HepG2 (cell line): ENCODE data around the gene SERTAD2. TPM values are rescaled to one million over a fixed set of nuclear protein-coding genes. Genes with fewer than 3 reads are reported as not detected.

Experiments used
- CREB1 ChIP-seq, 2 experiments: fragments of 450-650 bp in 1 of 2; IDR thresholded peaks; 2 replicates each; pipeline ENCODE4 v1.6.1; 2016 to 2017; ENCODE audit warnings: control low read depth in 1 of 2, mild to moderate bottlenecking in 1 of 2, missing compliant biosample characterization in 1 of 2, missing genetic modification characterization in 1 of 2
- ERF ChIP-seq: IDR thresholded peaks from 2 replicates; pipeline ENCODE4 v1.6.1; 2018; ENCODE audit warnings: missing biosample characterization, missing genetic modification reagents
- FOXM1 ChIP-seq: sonication (generic); formaldehyde crosslinking; IDR thresholded peaks from 2 replicates; pipeline ENCODE4 v1.5.0; 2020; ENCODE audit warnings: missing genetic modification reagents
- GTF3A ChIP-seq: sonication (generic); formaldehyde crosslinking; conservative IDR thresholded peaks from 2 replicates; pipeline ENCODE4 v1.4.0; 2020; ENCODE audit warnings: mild to moderate bottlenecking, missing genetic modification reagents
- HDAC6 ChIP-seq: fragments of 200-600 bp; sonication (generic); IDR thresholded peaks from 2 replicates; pipeline ENCODE4 v1.7.0; 2017; ENCODE audit warnings: mild to moderate bottlenecking, antibody characterized with exemption, low read length, low read depth
- IKZF1 ChIP-seq: fragments of 450-650 bp; IDR thresholded peaks from 2 replicates; pipeline ENCODE4 v1.7.1; 2016
- ISL2 ChIP-seq: sonication (generic); formaldehyde crosslinking; IDR thresholded peaks from 2 replicates; pipeline ENCODE4 v1.5.0; 2020; ENCODE audit warnings: missing genetic modification reagents
- KAT8 ChIP-seq: IDR thresholded peaks from 2 replicates; pipeline ENCODE4 v1.6.1; 2016; ENCODE audit warnings: missing genetic modification reagents, missing compliant biosample characterization
- MAFF ChIP-seq: IDR thresholded peaks from 2 replicates; pipeline ENCODE4 v1.6.1; 2011; ENCODE audit warnings: low read depth, low read length, improper control_type of control experiment
- MXI1 ChIP-seq: IDR thresholded peaks from 3 replicates; pipeline ENCODE4 v1.6.1; 2012; ENCODE audit warnings: low read depth, low read length, inconsistent platforms, borderline replicate concordance
- NBN ChIP-seq: fragments of 450-650 bp; conservative IDR thresholded peaks from 2 replicates; pipeline ENCODE4 v1.6.1; 2017
- NONO ChIP-seq, 2 experiments: fragments of 450-650 bp in 1 of 2; sonication (generic) in 1 of 2; formaldehyde crosslinking in 1 of 2; IDR thresholded peaks in 1 of 2; conservative IDR thresholded peaks in 1 of 2; 2 replicates each; pipeline versions ENCODE4 v1.6.1 to v1.8.0; 2017 to 2022; ENCODE audit warnings: mild to moderate bottlenecking in 1 of 2, missing genetic modification reagents in 1 of 2, moderate library complexity in 1 of 2
- PHF5A ChIP-seq: IDR thresholded peaks from one replicate; pipeline ENCODE4 v1.6.1; 2018; ENCODE audit warnings: low read depth, missing genetic modification reagents; ENCODE audit not compliant: unreplicated experiment
- PHF8 ChIP-seq: sonication (generic); formaldehyde crosslinking; IDR thresholded peaks from 2 replicates; pipeline ENCODE4 v1.5.0; 2020; ENCODE audit warnings: missing genetic modification reagents
- PRMT3 ChIP-seq: sonication (generic); formaldehyde crosslinking; IDR thresholded peaks from 2 replicates; pipeline ENCODE4 v1.8.1; 2022; ENCODE audit warnings: low read depth, mild to moderate bottlenecking, moderate library complexity, missing genetic modification reagents, borderline replicate concordance
- RFXANK ChIP-seq: IDR thresholded peaks from 2 replicates; pipeline ENCODE4 v1.6.1; 2016
- SCMH1 ChIP-seq: sonication (generic); formaldehyde crosslinking; IDR thresholded peaks from 2 replicates; pipeline ENCODE4 v1.9.0; 2021; ENCODE audit warnings: missing genetic modification reagents, mild to moderate bottlenecking, borderline replicate concordance
- SETDB1 ChIP-seq: sonication (generic); formaldehyde crosslinking; IDR thresholded peaks from 2 replicates; pipeline ENCODE4 v1.5.1; 2020; ENCODE audit warnings: missing genetic modification reagents, mild to moderate bottlenecking, borderline replicate concordance
- TEAD3 ChIP-seq: optimal IDR thresholded peaks from 2 replicates; pipeline ENCODE3; 2016; ENCODE audit warnings: borderline replicate concordance
- ZC3H13 ChIP-seq: sonication (generic); formaldehyde crosslinking; IDR thresholded peaks from 2 replicates; pipeline ENCODE4 v1.8.1; 2023; ENCODE audit warnings: mild to moderate bottlenecking, missing genetic modification reagents, moderate library complexity
- ZMYM4 ChIP-seq: sonication (generic); formaldehyde crosslinking; IDR thresholded peaks from 2 replicates; pipeline ENCODE4 v1.8.1; 2023; ENCODE audit warnings: mild to moderate bottlenecking, missing genetic modification reagents
- ZNF138 ChIP-seq: sonication (generic); formaldehyde crosslinking; IDR thresholded peaks from 2 replicates; pipeline ENCODE4 v1.5.0; 2020; ENCODE audit warnings: mild to moderate bottlenecking, low read depth, missing genetic modification reagents
- ZNF496 ChIP-seq: sonication (generic); formaldehyde crosslinking; IDR thresholded peaks from 2 replicates; pipeline ENCODE4 v1.8.1; 2023; ENCODE audit warnings: mild to moderate bottlenecking, moderate library complexity, missing genetic modification reagents; ENCODE audit not compliant: insufficient replicate concordance
- ZNF605 ChIP-seq: sonication (generic); formaldehyde crosslinking; IDR thresholded peaks from 2 replicates; pipeline ENCODE4 v1.8.0; 2022; ENCODE audit warnings: mild to moderate bottlenecking, missing genetic modification reagents
- ZNF7 ChIP-seq: IDR thresholded peaks from 2 replicates; pipeline ENCODE4 v1.6.1; 2016; ENCODE audit warnings: missing biosample characterization, missing genetic modification reagents
- ZNF703 ChIP-seq: sonication (generic); formaldehyde crosslinking; IDR thresholded peaks from 2 replicates; pipeline ENCODE4 v1.5.1; 2020; ENCODE audit warnings: missing genetic modification reagents, mild to moderate bottlenecking, moderate library complexity, borderline replicate concordance
- ZNF713 ChIP-seq: sonication (generic); formaldehyde crosslinking; IDR thresholded peaks from 2 replicates; pipeline ENCODE4 v1.4.0; 2020; ENCODE audit warnings: mild to moderate bottlenecking, missing genetic modification reagents
- ZNF782 ChIP-seq: sonication (generic); formaldehyde crosslinking; IDR thresholded peaks from 2 replicates; pipeline ENCODE4 v1.4.0; 2020; ENCODE audit warnings: missing genetic modification reagents, mild to moderate bottlenecking, borderline replicate concordance
- ZNF790 ChIP-seq: sonication (generic); formaldehyde crosslinking; IDR thresholded peaks from 2 replicates; pipeline ENCODE4 v1.8.0; 2022; ENCODE audit warnings: missing genetic modification reagents, mild to moderate bottlenecking, borderline replicate concordance
- polyA plus RNA-seq, 8 experiments: library from polyadenylated mRNA; depleted of rRNA in 3 of 8; stranded (reverse) in 7 of 8; unstranded in 1 of 8; fragments of >200 nt; fragmentation: Illumina TruSeq in 4 of 8; extraction: Trizol in 4 of 8; gene quantifications; 2 replicates each; pipeline versions ENCODE4 v1.2.1 to v1.2.3, GENCODE V29; 2011 to 2016; ENCODE audit warnings: low read depth in 4 of 8, missing spikeins in 1 of 8, mixed read lengths in 1 of 8; ENCODE audit not compliant: insufficient read depth in 1 of 8
- total RNA-seq, 5 experiments: library from RNA; depleted of rRNA; stranded (reverse); fragments of >200 nt; fragmentation: Illumina TruSeq; extraction: Trizol; gene quantifications; 2 replicates each; pipeline ENCODE4 v1.2.3, GENCODE V29; 2016; ENCODE audit warnings: low read depth in 1 of 5
- TF ChIP-seq, protein P1 (sequence below): IDR thresholded peaks from 2 replicates; pipeline ENCODE4 v1.6.1; 2012; ENCODE audit warnings: low read length, improper control_type of control experiment

The SERTAD2 gene
- total and polyA plus RNA-seq, 2 of the 13 experiments (the other 11 are each of a cell fraction or from before 2014, with no cell fraction given), result 6.7 to 22.6 TPM

DNA sequence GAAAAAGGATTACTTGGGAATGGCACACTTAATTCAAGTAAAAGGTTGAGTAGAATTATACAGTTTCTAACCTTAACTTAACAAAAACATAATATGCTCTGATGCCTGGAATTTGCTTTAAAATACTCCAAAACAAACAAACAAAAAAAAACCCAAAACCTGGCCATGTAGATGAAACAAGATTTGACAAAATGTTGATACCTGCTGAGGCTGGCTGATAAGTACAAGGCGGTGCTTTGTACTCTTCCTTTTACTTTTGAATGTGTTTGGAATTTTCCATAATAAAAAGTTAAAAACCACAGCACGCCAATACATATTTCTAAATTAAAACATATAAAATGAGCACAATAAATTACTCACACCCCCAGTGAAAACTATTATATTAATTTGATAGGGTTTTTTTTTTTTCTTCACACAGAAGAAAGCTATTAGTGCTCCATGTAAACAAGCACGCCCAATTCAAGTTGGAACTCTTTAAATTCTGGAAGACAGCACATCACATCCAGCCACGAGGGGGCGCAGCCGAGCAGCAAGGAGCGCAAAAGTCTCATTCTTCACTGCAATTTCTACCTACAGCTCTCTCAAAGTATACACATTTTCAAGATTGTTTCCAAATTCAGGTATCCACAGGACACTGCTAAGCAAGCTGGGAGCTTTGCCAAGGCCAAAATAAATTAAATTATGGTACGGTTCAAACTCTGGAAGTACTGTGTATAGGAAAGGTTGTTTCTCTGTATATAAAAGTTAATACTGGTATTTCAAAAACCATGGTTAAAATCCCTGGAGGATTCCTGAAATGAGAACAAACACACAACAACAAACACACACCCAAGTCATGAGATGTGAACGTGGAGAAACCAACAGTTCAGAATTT is 7.5 kb downstream of the SERTAD2 start (continued):
- TF ChIP-seq PRMT3 (CRISPR knock-in tag) (no peak), IKZF1 (no peak), ZNF713 (CRISPR knock-in tag) (no peak), NBN (no peak), ZNF7 (CRISPR knock-in tag) (no peak), FOXM1 (no peak), ZNF605 (no peak), ZNF138 (CRISPR knock-in tag) (no peak), PHF5A (CRISPR knock-in tag) (no peak), ZMYM4 (CRISPR knock-in tag) (0 out of 2 replicates have a peak, but pooled peaks have one; percentile 27), TEAD3 (CRISPR knock-in tag) (peak; percentile 73), SETDB1 (CRISPR knock-in tag) (no peak), KAT8 (CRISPR knock-in tag) (peak; percentile 24; the same call in 1 of the 2 replicates), ISL2 (CRISPR knock-in tag) (peak; percentile 59; the same call in 1 of the 2 replicates), MAFF (no peak), ZNF496 (CRISPR knock-in tag) (no peak), ZNF782 (CRISPR knock-in tag) (no peak), GTF3A (no peak), MXI1 (no peak), ZC3H13 (CRISPR knock-in tag) (no peak), ERF (CRISPR knock-in tag) (0 out of 2 replicates have a peak, but pooled peaks have one; percentile 75), ZNF703 (CRISPR knock-in tag) (no peak), CREB1 (IDR thresholded peaks at IDR 0.05) (no peak), CREB1 (CRISPR knock-in tag; IDR thresholded peaks at IDR 0.05) (peak; percentile 27), SCMH1 (CRISPR knock-in tag) (no peak), ZNF790 (CRISPR knock-in tag) (no peak), RFXANK (no peak), PHF8 (CRISPR knock-in tag) (0 out of 2 replicates have a peak, but pooled peaks have one; percentile 28), NONO (IDR thresholded peaks at IDR 0.05) (no peak), NONO (CRISPR knock-in tag; conservative IDR thresholded peaks at IDR 0.05) (no peak), HDAC6 (no peak)
- TF ChIP-seq, protein P1, sequence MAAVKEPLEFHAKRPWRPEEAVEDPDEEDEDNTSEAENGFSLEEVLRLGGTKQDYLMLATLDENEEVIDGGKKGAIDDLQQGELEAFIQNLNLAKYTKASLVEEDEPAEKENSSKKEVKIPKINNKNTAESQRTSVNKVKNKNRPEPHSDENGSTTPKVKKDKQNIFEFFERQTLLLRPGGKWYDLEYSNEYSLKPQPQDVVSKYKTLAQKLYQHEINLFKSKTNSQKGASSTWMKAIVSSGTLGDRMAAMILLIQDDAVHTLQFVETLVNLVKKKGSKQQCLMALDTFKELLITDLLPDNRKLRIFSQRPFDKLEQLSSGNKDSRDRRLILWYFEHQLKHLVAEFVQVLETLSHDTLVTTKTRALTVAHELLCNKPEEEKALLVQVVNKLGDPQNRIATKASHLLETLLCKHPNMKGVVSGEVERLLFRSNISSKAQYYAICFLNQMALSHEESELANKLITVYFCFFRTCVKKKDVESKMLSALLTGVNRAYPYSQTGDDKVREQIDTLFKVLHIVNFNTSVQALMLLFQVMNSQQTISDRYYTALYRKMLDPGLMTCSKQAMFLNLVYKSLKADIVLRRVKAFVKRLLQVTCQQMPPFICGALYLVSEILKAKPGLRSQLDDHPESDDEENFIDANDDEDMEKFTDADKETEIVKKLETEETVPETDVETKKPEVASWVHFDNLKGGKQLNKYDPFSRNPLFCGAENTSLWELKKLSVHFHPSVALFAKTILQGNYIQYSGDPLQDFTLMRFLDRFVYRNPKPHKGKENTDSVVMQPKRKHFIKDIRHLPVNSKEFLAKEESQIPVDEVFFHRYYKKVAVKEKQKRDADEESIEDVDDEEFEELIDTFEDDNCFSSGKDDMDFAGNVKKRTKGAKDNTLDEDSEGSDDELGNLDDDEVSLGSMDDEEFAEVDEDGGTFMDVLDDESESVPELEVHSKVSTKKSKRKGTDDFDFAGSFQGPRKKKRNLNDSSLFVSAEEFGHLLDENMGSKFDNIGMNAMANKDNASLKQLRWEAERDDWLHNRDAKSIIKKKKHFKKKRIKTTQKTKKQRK, result no peak
